Activated CD4-positive, alpha-beta T cell treated with anti-CD3 and anti-CD28 coated beads for 24 hours (primary cell): Measurements from ENCODE around the gene ANKRD53.
"Not testable (repeated sequence)": the region's sequence is repeated elsewhere in the genome, so short reads cannot be mapped to it uniquely, and the experiment has no call there.

Experiments used
- DNase-seq, 2 donors: peaks; one replicate each; pipeline ENCODE4 v3.0.0-alpha.2; 2020; ENCODE audit warnings: low read depth in 2 of 2

Gene ANKRD53

DNA sequence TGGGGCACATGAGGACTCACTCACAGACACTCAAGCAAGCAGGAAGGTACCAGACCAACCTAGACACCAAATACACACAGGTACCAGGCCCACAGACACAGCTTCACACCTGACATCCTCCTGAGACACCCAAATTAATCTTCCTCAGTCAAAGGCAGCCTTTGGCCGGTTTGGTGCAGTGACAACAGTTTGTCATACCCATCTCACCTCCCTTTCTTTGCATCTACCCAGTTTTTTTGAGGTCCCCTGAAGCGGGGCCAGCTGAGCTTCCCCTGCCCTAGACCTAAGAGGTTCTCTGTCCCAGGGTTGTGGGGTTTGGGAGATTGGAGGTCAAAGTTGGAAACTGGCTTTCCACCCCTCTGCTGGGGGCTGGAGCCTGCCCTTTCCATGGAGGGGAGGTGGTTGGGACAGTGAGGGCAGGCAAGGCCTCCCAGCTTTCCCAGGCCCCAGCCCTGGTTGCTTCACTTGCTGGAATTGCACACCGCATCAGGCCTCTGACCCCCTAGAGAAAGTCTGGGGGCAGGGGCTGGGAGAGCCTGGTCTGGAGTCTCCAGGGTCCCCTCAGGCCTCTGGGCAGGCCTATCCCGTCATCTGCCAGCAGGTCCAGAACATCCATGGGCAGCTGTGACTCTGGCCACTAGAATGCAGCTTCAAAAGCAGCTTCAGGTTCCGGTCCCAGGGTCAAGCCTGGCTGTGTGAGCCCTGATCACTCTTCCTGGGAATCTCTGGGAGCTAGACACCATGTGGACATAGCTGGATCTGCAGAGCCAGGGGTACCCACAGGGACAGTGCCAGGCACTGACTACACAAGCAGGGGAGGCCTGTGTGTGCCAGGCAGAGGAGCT lies 28.7 kb downstream of the ANKRD53 start:
- DNase-seq, result no peak

GRCh38 chr2:71008342-71008741 lies 29.9 kb downstream of the ANKRD53 start:
- no peak for DNase-seq

- not testable (repeated sequence) for DNase-seq
These were observed 33.4 kb downstream of the ANKRD53 start for GRCh38 chr2:71011786-71012185.

DNA sequence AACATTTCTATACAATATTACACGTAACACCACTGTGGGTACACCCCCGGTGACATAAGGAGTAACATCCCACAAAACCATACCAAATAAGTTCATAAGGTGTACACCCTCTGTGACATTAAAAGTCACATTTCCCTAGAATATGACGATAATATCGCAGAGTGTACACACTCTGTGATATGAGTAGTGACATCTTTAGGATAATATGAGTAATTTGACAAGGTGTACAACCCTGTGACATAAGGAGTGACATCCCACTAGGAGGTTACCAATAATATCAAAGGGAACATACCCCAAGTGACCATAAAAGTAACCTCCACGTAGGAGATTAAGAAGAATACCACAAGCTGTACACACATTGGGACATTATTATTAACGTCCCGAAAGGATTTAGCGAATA lies 40.2 kb downstream of the ANKRD53 start:
- DNase-seq, result no peak

- not testable (repeated sequence) for DNase-seq
These were observed 41.6 kb downstream of the ANKRD53 start for GRCh38 chr2:71019989-71020388.

- not testable (repeated sequence) for DNase-seq
These were observed 43.0 kb downstream of the ANKRD53 start for GRCh38 chr2:71021394-71021793.

- peak; percentile 45 to 59 for DNase-seq
These were observed 45.3 kb downstream of the ANKRD53 start for GRCh38 chr2:71023553-71024243.
